ENCODE data around the gene ABCA7. TPM values are rescaled to one million over a fixed set of nuclear protein-coding genes. Genes with fewer than 3 reads are reported as not detected.

The ABCA7 gene
- total and polyA plus RNA-seq, 2 of the 13 experiments (the other 11 are each of a cell fraction or from before 2014, with no cell fraction given), result 4.4 to 32.4 TPM

DNA sequence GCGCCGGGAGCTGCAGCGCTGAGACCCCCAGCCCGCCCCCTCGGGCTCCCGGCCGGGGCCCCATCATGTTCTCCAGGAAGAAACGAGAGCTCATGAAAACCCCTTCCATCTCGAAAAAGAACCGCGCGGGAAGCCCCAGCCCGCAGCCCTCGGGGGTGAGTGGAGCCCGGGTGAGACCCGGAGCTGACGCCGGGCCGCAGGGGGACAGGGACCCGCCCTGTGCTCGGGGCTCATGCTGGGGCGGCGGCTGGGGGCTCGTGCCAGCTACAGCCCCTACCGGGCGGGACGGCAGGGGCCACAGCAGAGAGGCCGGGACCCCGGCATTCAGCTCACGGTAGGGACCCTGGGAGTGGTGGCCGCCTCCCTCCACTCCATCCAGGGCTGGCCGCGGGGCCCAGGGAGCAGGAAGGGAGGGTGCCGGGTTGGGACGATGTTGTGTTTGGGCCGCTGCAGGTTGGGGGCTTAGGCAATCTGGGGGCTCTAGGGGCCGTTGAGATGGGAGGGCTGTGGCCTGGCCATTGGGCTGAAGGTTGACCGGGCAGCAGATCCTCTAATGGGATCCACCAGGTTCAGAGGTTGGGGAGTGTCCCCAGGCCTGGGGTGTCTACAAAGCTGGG, 27.5 kb downstream of the ABCA7 start:
- peaks cover 38% of the 10 kb centered on the region for H3K4me1 ChIP-seq (ENCODE audit: insufficient read depth, low read length)
- no peaks in the 10 kb centered on the region for H3K9me3 ChIP-seq (ENCODE audit: low read length)
- H3K27me3 ChIP-seq (ENCODE audit: control insufficient read depth in 1 of 2, insufficient read depth in 2 of 2, low read length in 2 of 2), result no peaks in the 10 kb centered on the region
- ChIA-PET CTCF (ENCODE audit: low intra/inter-chr PET ratio, low total read pairs) (no interaction called here), POLR2A (interaction anchor here (0.9 to 2.7 kb wide), 10 partner anchors 8 to 201 kb away, joined by 3 to 9 read pairs (median 5); partner anchors contain the start of genes CIRBP, CNN2, GPX4 and RNU6-2)
- H2AFZ ChIP-seq (ENCODE audit: low read length), result no peak overlapping the region
- H4K20me1 ChIP-seq (ENCODE audit: insufficient read depth, low read length), result no peaks in the 10 kb centered on the region
- ATAC-seq (peak; percentile 17), FAIRE-seq (no peak), DNase-seq (ENCODE audit: low spot score) (no peak)
- 0% methylated on average over 8 of the region's 38 CpGs for WGBS (ENCODE audit: low lambda C conversion rate)
- H3K4me3 ChIP-seq (replicated peaks in 1 of 3; ENCODE audit: insufficient read depth in 1 of 3, low read depth in 2 of 3, low read length in 3 of 3), result peak overlapping the region; percentile 71 to 78 (median 77)
- H3K4me2 ChIP-seq (ENCODE audit: low read depth, low read length), result peak overlapping the region; percentile 86
- no peak overlapping the region for H3K27ac ChIP-seq (ENCODE audit: extremely low read length, insufficient read depth, low read length)
- H3K36me3 ChIP-seq (replicated peaks in 1 of 2; ENCODE audit: control insufficient read depth in 1 of 2, insufficient read depth in 2 of 2, low read length in 2 of 2), result no peaks in the 10 kb centered on the region
- peak overlapping the region; percentile 54; the same call in 1 of the 2 replicates for H3K9ac ChIP-seq (ENCODE audit: insufficient read depth, low read depth, low read length)
- no peaks in the 10 kb centered on the region for H3K79me2 ChIP-seq (ENCODE audit: insufficient read depth, low read length)
- in situ Hi-C loops (cut with HindIII; ENCODE audit: extremely low pct_ligation_motif_present, low pct_unique_long_range_greater_than_20kb) (loop anchor here (5.0 kb wide), 1 partner anchor 35 kb away; the partner anchor contains the start of gene GPX4), intact Hi-C loops (cut with micrococcal nuclease; ENCODE audit: unreplicated experiment) (no loop called here)
- no TSS peak for BruUV-seq (replicated peaks)
- TF ChIP-seq NCOR1 (IDR thresholded peaks at IDR 0.05; ENCODE audit: borderline replicate concordance, low read length) (no peak), ASH2L (IDR thresholded peaks at IDR 0.05; ENCODE audit: insufficient read length, low read depth, low read length) (no peak), HNRNPH1 (optimal IDR thresholded peaks at IDR 0.05; ENCODE audit: low read depth, low read length) (no peak), HMG20A (CRISPR knock-in tag; IDR thresholded peaks at IDR 0.05; ENCODE audit: borderline replicate concordance) (no peak), ZFP36 (IDR thresholded peaks at IDR 0.05; ENCODE audit: borderline replicate concordance, low read depth, low read length, partially characterized antibody) (no peak), ZBTB26 (CRISPR knock-in tag; IDR thresholded peaks at IDR 0.05; ENCODE audit: borderline replicate concordance) (no peak), SNAPC4 (CRISPR knock-in tag; IDR thresholded peaks at IDR 0.05) (0 out of 2 replicates have a peak, but pooled peaks have one; percentile 56), BORCS8-MEF2B (CRISPR knock-in tag; IDR thresholded peaks at IDR 0.05) (no peak), NR2F6 (IDR thresholded peaks at IDR 0.05) (no peak), NR2F6 (CRISPR knock-in tag; IDR thresholded peaks at IDR 0.05) (no peak), YEATS4 (CRISPR knock-in tag; IDR thresholded peaks at IDR 0.05; ENCODE audit: borderline replicate concordance) (0 out of 2 replicates have a peak, but pooled peaks have one; percentile 20), SRSF9 (IDR thresholded peaks at IDR 0.05; ENCODE audit: borderline replicate concordance, insufficient read depth, low read depth, low read length, poor library complexity, severe bottlenecking) (no peak)
- TF ChIP-seq, protein P1, sequence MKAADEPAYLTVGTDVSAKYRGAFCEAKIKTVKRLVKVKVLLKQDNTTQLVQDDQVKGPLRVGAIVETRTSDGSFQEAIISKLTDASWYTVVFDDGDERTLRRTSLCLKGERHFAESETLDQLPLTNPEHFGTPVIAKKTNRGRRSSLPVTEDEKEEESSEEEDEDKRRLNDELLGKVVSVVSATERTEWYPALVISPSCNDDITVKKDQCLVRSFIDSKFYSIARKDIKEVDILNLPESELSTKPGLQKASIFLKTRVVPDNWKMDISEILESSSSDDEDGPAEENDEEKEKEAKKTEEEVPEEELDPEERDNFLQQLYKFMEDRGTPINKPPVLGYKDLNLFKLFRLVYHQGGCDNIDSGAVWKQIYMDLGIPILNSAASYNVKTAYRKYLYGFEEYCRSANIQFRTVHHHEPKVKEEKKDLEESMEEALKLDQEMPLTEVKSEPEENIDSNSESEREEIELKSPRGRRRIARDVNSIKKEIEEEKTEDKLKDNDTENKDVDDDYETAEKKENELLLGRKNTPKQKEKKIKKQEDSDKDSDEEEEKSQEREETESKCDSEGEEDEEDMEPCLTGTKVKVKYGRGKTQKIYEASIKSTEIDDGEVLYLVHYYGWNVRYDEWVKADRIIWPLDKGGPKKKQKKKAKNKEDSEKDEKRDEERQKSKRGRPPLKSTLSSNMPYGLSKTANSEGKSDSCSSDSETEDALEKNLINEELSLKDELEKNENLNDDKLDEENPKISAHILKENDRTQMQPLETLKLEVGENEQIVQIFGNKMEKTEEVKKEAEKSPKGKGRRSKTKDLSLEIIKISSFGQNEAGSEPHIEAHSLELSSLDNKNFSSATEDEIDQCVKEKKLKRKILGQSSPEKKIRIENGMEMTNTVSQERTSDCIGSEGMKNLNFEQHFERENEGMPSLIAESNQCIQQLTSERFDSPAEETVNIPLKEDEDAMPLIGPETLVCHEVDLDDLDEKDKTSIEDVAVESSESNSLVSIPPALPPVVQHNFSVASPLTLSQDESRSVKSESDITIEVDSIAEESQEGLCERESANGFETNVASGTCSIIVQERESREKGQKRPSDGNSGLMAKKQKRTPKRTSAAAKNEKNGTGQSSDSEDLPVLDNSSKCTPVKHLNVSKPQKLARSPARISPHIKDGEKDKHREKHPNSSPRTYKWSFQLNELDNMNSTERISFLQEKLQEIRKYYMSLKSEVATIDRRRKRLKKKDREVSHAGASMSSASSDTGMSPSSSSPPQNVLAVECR (CRISPR knock-in tag; IDR thresholded peaks at IDR 0.05; ENCODE audit: borderline replicate concordance), result no peak

All from HepG2 (cell line).